ENCODE data around the gene FOXA1.
A peak's percentile ranks its signal among the peaks of the same experiment; 100 is the strongest.

The FOXA1 gene

GRCh38 chr14:37553935-37554550 lies 41.0 kb downstream of the FOXA1 start:
- no peak for DNase-seq

GRCh38 chr14:37551119-37551518 lies 43.9 kb downstream of the FOXA1 start:
- DNase-seq, result no peak

- no peak for DNase-seq
These were observed 44.5 kb downstream of the FOXA1 start for GRCh38 chr14:37550511-37550910.

- DNase-seq, result peak; percentile 34
These were observed 48.2 kb downstream of the FOXA1 start for GRCh38 chr14:37546621-37547447.

- DNase-seq, result no peak
These were observed 49.9 kb downstream of the FOXA1 start for GRCh38 chr14:37545174-37545573.

GRCh38 chr14:37544407-37544806 lies 50.6 kb downstream of the FOXA1 start:
- peak; percentile 31 for DNase-seq

GRCh38 chr14:37539992-37540391 lies 55.1 kb downstream of the FOXA1 start:
- DNase-seq, result no peak
